GM12875 (cell line): ENCODE results near the gene FSTL3.

ENCODE experiments used
- H3K4me3 ChIP-seq: one replicate; pipeline ENCODE4 v1.5.1; 2011; ENCODE audit warnings: low read depth, low read length, control low read depth
- TF ChIP-seq, protein P1 (sequence below): IDR thresholded peaks from 2 replicates; pipeline ENCODE4 v1.5.1; 2011; ENCODE audit warnings: low read depth, mild to moderate bottlenecking, control low read depth, inconsistent platforms, low read length, moderate library complexity, borderline replicate concordance; ENCODE audit not compliant: insufficient read depth

The FSTL3 gene

GRCh38 chr19:681029-682019 lies 5.1 kb downstream of the FSTL3 start:
- H3K4me3 ChIP-seq = no peak overlapping the region

DNA sequence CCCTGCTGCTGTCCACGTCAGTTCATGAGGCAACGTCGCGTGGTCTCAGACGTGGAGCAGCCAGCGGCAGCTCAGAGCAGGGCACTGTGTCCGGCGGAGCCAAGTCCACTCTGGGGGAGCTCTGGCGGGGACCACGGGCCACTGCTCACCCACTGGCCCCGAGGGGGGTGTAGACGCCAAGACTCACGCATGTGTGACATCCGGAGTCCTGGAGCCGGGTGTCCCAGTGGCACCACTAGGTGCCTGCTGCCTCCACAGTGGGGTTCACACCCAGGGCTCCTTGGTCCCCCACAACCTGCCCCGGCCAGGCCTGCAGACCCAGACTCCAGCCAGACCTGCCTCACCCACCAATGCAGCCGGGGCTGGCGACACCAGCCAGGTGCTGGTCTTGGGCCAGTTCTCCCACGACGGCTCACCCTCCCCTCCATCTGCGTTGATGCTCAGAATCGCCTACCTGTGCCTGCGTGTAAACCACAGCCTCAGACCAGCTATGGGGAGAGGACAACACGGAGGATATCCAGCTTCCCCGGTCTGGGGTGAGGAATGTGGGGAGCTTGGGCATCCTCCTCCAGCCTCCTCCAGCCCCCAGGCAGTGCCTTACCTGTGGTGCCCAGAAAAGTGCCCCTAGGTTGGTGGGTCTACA lies 6.6 kb downstream of the FSTL3 start:
- TF ChIP-seq, protein P1, sequence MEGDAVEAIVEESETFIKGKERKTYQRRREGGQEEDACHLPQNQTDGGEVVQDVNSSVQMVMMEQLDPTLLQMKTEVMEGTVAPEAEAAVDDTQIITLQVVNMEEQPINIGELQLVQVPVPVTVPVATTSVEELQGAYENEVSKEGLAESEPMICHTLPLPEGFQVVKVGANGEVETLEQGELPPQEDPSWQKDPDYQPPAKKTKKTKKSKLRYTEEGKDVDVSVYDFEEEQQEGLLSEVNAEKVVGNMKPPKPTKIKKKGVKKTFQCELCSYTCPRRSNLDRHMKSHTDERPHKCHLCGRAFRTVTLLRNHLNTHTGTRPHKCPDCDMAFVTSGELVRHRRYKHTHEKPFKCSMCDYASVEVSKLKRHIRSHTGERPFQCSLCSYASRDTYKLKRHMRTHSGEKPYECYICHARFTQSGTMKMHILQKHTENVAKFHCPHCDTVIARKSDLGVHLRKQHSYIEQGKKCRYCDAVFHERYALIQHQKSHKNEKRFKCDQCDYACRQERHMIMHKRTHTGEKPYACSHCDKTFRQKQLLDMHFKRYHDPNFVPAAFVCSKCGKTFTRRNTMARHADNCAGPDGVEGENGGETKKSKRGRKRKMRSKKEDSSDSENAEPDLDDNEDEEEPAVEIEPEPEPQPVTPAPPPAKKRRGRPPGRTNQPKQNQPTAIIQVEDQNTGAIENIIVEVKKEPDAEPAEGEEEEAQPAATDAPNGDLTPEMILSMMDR = no peak

More at GRCh38 chr19:681029-682019, 5.1 kb downstream of the FSTL3 start:
- TF ChIP-seq, protein P1 = no peak

GRCh38 chr19:685454-685931 lies 9.3 kb downstream of the FSTL3 start:
- no peak overlapping the region for H3K4me3 ChIP-seq
- TF ChIP-seq, protein P1 = no peak

More for the DNA sequence above, 6.6 kb downstream of the FSTL3 start:
- no peak overlapping the region for H3K4me3 ChIP-seq

- no peak overlapping the region for H3K4me3 ChIP-seq
- TF ChIP-seq, protein P1 = no peak
These were observed 10.6 kb downstream of the FSTL3 start for GRCh38 chr19:686589-687297.

DNA sequence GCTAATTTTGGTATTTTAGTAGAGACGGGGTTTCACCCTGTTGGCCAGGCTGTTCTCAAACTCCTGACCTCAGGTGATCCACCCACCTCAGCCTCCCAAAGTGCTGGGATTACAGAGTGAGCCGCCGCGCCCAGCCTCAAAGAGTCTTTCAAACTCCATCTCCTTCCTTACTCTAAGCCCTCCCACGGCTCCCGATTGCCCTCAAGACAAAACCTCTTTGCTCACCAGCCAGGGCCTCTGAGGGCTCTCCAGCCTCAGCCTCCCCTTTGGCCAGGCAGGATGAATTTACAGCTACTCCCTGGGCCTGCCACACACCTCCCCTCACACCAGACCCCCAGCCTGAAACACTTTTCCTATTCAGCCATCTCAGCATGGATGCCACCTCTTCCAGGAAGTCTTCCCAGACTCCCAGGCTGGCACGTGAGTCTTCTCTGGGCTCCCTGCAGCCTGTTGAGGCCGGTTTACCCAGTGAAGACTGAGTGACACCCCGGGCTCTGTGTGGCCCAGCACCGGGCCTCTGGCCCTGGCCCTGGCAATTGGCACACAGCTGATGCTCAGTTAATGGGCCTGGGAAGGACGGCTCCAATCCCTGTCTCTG lies 11.5 kb downstream of the FSTL3 start:
- TF ChIP-seq, protein P1 = no peak
- no peak overlapping the region for H3K4me3 ChIP-seq

DNA sequence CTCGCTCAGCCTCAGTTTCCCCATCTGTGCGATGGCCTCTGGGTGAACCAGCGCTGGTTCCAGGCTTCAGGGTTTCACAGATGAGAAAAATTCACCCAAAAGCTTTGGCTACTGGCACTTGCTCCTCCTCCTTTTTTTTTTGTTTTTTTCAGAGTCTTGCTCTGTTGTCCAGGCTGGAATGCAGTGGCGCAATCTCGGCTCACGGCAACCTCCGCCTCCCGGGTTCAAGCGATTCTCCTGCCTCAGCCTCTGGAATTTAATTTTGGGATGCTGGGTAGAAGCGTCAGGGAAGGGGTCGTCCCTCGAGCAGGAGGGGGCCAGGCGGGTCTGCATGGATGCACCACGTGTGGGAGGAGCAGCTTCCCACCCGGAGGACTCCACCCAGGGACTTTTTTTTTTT lies 12.0 kb downstream of the FSTL3 start:
- TF ChIP-seq, protein P1 = no peak
- no peak overlapping the region for H3K4me3 ChIP-seq
